ENCODE measurements around the gene NKG7.

DNA sequence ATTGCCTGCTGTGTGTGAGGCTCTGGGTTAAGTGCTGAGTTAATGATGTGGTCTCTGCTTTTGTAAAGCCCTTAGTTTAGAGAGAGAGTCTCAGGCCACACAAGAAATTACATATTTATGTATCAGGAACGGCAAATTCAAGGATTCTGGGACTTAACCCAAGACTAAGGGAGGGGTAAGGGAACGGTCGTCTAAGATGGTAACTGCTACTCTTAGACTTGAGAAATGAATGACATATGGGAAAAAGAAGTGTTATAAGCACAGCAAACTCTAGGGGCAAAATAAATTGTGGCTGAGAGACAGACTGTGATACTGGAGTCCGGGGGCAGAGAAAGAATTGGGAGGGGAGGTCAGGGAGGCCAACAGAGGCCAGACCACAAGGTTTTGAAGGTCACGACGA lies 40.7 kb downstream of the NKG7 start:
- TF ChIP-seq POLR2A (IDR thresholded peaks at IDR 0.05) (no peak), POLR2AphosphoS5 (IDR thresholded peaks at IDR 0.05) (no peak)
- TF ChIP-seq, protein P1, sequence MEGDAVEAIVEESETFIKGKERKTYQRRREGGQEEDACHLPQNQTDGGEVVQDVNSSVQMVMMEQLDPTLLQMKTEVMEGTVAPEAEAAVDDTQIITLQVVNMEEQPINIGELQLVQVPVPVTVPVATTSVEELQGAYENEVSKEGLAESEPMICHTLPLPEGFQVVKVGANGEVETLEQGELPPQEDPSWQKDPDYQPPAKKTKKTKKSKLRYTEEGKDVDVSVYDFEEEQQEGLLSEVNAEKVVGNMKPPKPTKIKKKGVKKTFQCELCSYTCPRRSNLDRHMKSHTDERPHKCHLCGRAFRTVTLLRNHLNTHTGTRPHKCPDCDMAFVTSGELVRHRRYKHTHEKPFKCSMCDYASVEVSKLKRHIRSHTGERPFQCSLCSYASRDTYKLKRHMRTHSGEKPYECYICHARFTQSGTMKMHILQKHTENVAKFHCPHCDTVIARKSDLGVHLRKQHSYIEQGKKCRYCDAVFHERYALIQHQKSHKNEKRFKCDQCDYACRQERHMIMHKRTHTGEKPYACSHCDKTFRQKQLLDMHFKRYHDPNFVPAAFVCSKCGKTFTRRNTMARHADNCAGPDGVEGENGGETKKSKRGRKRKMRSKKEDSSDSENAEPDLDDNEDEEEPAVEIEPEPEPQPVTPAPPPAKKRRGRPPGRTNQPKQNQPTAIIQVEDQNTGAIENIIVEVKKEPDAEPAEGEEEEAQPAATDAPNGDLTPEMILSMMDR (IDR thresholded peaks at IDR 0.05): no peak

Measured in breast epithelium (tissue), 3 donors.